HG03571 (cell line): ENCODE data around the gene OR4C13.
"Not testable (repeated sequence)": the region's sequence is repeated elsewhere in the genome, so short reads cannot be mapped to it uniquely, and the experiment has no call there.

ENCODE experiments used
- ATAC-seq: cut with Tn5 transposase; IDR thresholded peaks from one replicate; pipeline ENCODE4 v1.9.1; 2021; ENCODE audit not compliant: unreplicated experiment

Gene OR4C13

GRCh38 chr11:49952091-49952490, at the start of gene OR4C13:
OR4C13 (plus strand) TSS chr11:49952391; CDS start chr11:49952423, 32 bp downstream.
- no peak for ATAC-seq

DNA sequence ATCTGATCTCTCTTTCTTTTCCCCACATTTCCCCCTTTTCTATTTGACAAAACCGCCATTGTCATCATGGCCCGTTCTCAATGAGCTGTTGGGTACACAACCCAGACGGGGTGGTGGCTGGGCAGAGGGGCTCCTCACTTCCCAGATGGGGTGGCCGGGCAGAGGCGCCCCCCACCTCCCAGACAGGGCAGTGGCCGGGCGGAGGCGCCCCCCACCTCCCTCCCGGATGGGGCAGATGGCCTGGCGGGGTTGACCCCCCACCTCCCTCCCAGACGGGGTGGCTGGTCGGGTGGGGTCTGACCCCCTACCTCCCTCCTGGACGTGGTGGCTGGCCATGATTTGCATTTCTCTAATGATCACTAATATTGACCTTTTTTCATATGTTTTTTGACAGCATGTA, 40.7 kb upstream of the OR4C13 start:
- not testable (repeated sequence) for ATAC-seq

DNA sequence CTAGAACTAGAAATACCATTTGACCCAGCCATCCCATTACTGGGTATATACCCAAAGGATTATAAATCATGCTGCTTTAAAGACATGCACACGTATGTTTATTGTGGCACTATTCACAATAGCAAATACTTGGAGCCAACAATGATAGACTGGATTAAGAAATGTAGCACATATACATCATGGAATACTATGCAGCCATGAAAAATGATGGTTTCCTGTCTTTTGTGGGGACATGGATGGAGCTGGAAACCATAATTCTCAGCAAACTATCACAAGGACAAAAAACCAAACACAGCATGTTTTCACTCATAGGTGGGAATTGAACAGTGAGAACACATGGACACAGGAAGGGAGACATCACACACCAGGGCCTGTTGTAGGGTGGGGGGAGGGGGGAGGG, 3.5 kb upstream of the OR4C13 start:
- not testable (repeated sequence) for ATAC-seq

- not testable (repeated sequence) for ATAC-seq
Observed at GRCh38 chr11:49973439-49973838, 21.2 kb downstream of the OR4C13 start.

DNA sequence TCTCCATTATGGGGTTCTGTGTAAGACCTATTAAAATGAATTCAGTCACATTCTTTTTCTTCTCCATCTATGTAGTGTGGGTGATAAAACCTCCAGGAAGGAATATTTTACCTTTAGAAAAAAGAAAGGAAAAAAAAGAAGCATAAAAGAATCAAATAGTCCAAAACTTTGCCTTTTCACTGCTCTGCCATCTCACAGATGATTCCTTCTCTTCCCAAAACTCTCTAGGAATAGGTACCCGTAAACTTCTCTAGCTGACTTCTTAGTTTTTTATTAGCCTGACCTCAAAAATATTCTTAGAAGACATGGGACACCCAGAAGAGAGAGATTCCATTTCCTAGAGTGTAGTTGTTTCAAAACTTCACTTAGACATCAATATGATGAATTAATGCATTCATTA, 30.2 kb downstream of the OR4C13 start, which contains the start of gene OR4C12:
TSS of gene OR4C12 (minus strand) at position 101 of the 400 bp plus-strand sequence. CDS start at position 67, 34 bp downstream.
- not testable (repeated sequence) for ATAC-seq

DNA sequence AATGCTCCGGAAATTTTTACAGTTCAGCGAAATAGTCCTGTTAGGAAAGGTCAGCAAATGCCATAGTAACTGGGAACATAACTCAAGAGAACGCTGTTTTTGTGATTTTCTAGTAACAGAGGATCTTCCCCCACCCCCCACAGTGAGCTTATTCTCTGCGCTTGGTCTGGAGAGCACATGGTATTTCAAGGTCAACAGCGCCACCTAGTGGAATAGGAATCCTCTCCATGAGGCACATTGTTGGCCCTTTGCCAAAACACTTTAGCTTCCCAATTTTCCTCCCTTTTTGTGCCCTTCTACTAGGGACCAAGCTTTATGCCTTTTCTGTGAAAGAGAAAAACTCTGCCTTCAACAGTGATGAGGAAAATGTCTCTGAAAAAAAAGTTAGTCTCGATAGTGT, 43.4 kb downstream of the OR4C13 start:
- no peak for ATAC-seq
